Measurements from ENCODE around the gene CALCOCO1.
"Not testable (repeated sequence)": the region's sequence is repeated elsewhere in the genome, so short reads cannot be mapped to it uniquely, and the experiment has no call there.

The CALCOCO1 gene

GRCh38 chr12:53680061-53680460, 47.2 kb downstream of the CALCOCO1 start:
- H3K4me1 ChIP-seq (ENCODE audit: control insufficient read depth, insufficient read depth, low read length, poor library complexity, severe bottlenecking) = peaks cover 11% of the 10 kb centered on the region
- WGBS, 2 experiments (ENCODE audit: insufficient coverage in 2 of 2) = 80 to 94% methylated on average over 2 to 3 of the region's 5 CpGs
- not testable (repeated sequence) for H3K9me3 ChIP-seq (ENCODE audit: control insufficient read depth, low read length); H3K4me3 ChIP-seq (ENCODE audit: extremely low read depth, insufficient read depth, low read length, poor library complexity, severe bottlenecking); H3K36me3 ChIP-seq (ENCODE audit: control insufficient read depth, insufficient read depth, low read length); H3K27ac ChIP-seq (ENCODE audit: low read depth, low read length, severe bottlenecking)

- Histone ChIP-seq H3K4me1 (ENCODE audit: control insufficient read depth, insufficient read depth, low read length, poor library complexity, severe bottlenecking) (peaks cover 11% of the 10 kb centered on the region), H3K27ac (ENCODE audit: low read depth, low read length, severe bottlenecking) (peak overlapping the region; percentile 93), H3K36me3 (ENCODE audit: control insufficient read depth, insufficient read depth, low read length) (peaks cover 19% of the 10 kb centered on the region), H3K9me3 (ENCODE audit: control insufficient read depth, low read length) (no peaks in the 10 kb centered on the region), H3K4me3 (ENCODE audit: extremely low read depth, insufficient read depth, low read length, poor library complexity, severe bottlenecking) (peak overlapping the region; percentile 82)
- 68 to 77% methylated on average over 4 of the region's 5 CpGs for WGBS, 2 experiments (ENCODE audit: insufficient coverage in 2 of 2)
Observed at GRCh38 chr12:53677800-53678148, 49.5 kb downstream of the CALCOCO1 start.

- no peaks in the 10 kb centered on the region for H3K9me3 ChIP-seq (ENCODE audit: control insufficient read depth, low read length)
- H3K4me1 ChIP-seq (ENCODE audit: control insufficient read depth, insufficient read depth, low read length, poor library complexity, severe bottlenecking) = peaks cover 11% of the 10 kb centered on the region
- H3K36me3 ChIP-seq (ENCODE audit: control insufficient read depth, insufficient read depth, low read length) = peaks cover 25% of the 10 kb centered on the region
- H3K27ac ChIP-seq (ENCODE audit: low read depth, low read length, severe bottlenecking) = peak overlapping the region; percentile 93
- 6 to 8% methylated on average over 31 to 35 of the region's 51 CpGs for WGBS, 2 experiments (ENCODE audit: insufficient coverage in 2 of 2)
- peak overlapping the region; percentile 82 for H3K4me3 ChIP-seq (ENCODE audit: extremely low read depth, insufficient read depth, low read length, poor library complexity, severe bottlenecking)
Observed at GRCh38 chr12:53677016-53677799, 50.0 kb downstream of the CALCOCO1 start.

- H3K4me3 ChIP-seq (ENCODE audit: extremely low read depth, insufficient read depth, low read length, poor library complexity, severe bottlenecking) = peak overlapping the region; percentile 82
- H3K36me3 ChIP-seq (ENCODE audit: control insufficient read depth, insufficient read depth, low read length) = peaks cover 31% of the 10 kb centered on the region
- H3K27ac ChIP-seq (ENCODE audit: low read depth, low read length, severe bottlenecking) = peak overlapping the region; percentile 93
- H3K4me1 ChIP-seq (ENCODE audit: control insufficient read depth, insufficient read depth, low read length, poor library complexity, severe bottlenecking) = peaks cover 11% of the 10 kb centered on the region
- 13 to 16% methylated on average over 8 to 11 of the region's 15 CpGs for WGBS, 2 experiments (ENCODE audit: insufficient coverage in 2 of 2)
- H3K9me3 ChIP-seq (ENCODE audit: control insufficient read depth, low read length) = no peaks in the 10 kb centered on the region
Observed at GRCh38 chr12:53676656-53677015, 50.6 kb downstream of the CALCOCO1 start.

- WGBS, 2 experiments (ENCODE audit: insufficient coverage in 2 of 2) = 2 to 3% methylated on average over 50 to 51 of the region's 61 CpGs
- Histone ChIP-seq H3K36me3 (ENCODE audit: control insufficient read depth, insufficient read depth, low read length) (peaks cover 38% of the 10 kb centered on the region), H3K9me3 (ENCODE audit: control insufficient read depth, low read length) (no peaks in the 10 kb centered on the region), H3K27ac (ENCODE audit: low read depth, low read length, severe bottlenecking) (peak within 1 kb of the TSS; percentile 93), H3K4me3 (ENCODE audit: extremely low read depth, insufficient read depth, low read length, poor library complexity, severe bottlenecking) (peak within 1 kb of the TSS; percentile 82), H3K4me1 (ENCODE audit: control insufficient read depth, insufficient read depth, low read length, poor library complexity, severe bottlenecking) (peaks cover 11% of the 10 kb centered on the region)
Observed at GRCh38 chr12:53675701-53676607, 51.3 kb downstream of the CALCOCO1 start, which contains the start of gene ATP5MC2. Gene ATP5MC2, minus strand, starts transcription at chr12:53676083. Its CDS starts 3,469 bp downstream, at chr12:53672614.

- Histone ChIP-seq H3K4me3 (ENCODE audit: extremely low read depth, insufficient read depth, low read length, poor library complexity, severe bottlenecking) (peak overlapping the region; percentile 82), H3K36me3 (ENCODE audit: control insufficient read depth, insufficient read depth, low read length) (peaks cover 46% of the 10 kb centered on the region), H3K27ac (ENCODE audit: low read depth, low read length, severe bottlenecking) (peak overlapping the region; percentile 72), H3K4me1 (ENCODE audit: control insufficient read depth, insufficient read depth, low read length, poor library complexity, severe bottlenecking) (peaks cover 11% of the 10 kb centered on the region), H3K9me3 (ENCODE audit: control insufficient read depth, low read length) (no peaks in the 10 kb centered on the region)
- WGBS, 2 experiments (ENCODE audit: insufficient coverage in 2 of 2) = 41 to 52% methylated on average over 5 to 6 of the region's 8 CpGs
Observed at GRCh38 chr12:53674977-53675700, 52.1 kb downstream of the CALCOCO1 start.

GRCh38 chr12:53670971-53671370, 56.3 kb downstream of the CALCOCO1 start:
- H3K4me3 ChIP-seq (ENCODE audit: extremely low read depth, insufficient read depth, low read length, poor library complexity, severe bottlenecking) = no peak overlapping the region
- H3K36me3 ChIP-seq (ENCODE audit: control insufficient read depth, insufficient read depth, low read length) = peaks cover 85% of the 10 kb centered on the region

GRCh38 chr12:53670308-53670707, 56.9 kb downstream of the CALCOCO1 start:
- Histone ChIP-seq H3K4me1 (ENCODE audit: control insufficient read depth, insufficient read depth, low read length, poor library complexity, severe bottlenecking) (no peaks in the 10 kb centered on the region), H3K9me3 (ENCODE audit: control insufficient read depth, low read length) (no peaks in the 10 kb centered on the region), H3K36me3 (ENCODE audit: control insufficient read depth, insufficient read depth, low read length) (peaks cover 92% of the 10 kb centered on the region), H3K4me3 (ENCODE audit: extremely low read depth, insufficient read depth, low read length, poor library complexity, severe bottlenecking) (no peak overlapping the region), H3K27ac (ENCODE audit: low read depth, low read length, severe bottlenecking) (no peak overlapping the region)
- WGBS, 2 experiments (ENCODE audit: insufficient coverage in 2 of 2) = 97 to 100% methylated on average over 4 to 6 of the region's 7 CpGs

More at GRCh38 chr12:53670971-53671370, 56.3 kb downstream of the CALCOCO1 start:
- no peaks in the 10 kb centered on the region for H3K4me1 ChIP-seq (ENCODE audit: control insufficient read depth, insufficient read depth, low read length, poor library complexity, severe bottlenecking)
- no peaks in the 10 kb centered on the region for H3K9me3 ChIP-seq (ENCODE audit: control insufficient read depth, low read length)
- no peak overlapping the region for H3K27ac ChIP-seq (ENCODE audit: low read depth, low read length, severe bottlenecking)

GRCh38 chr12:53667080-53667479, 60.2 kb downstream of the CALCOCO1 start:
- WGBS, 2 experiments (ENCODE audit: insufficient coverage in 2 of 2) = 100% methylated on average over 1 of the region's 2 CpGs
- Histone ChIP-seq H3K27ac (ENCODE audit: low read depth, low read length, severe bottlenecking) (no peak overlapping the region), H3K4me1 (ENCODE audit: control insufficient read depth, insufficient read depth, low read length, poor library complexity, severe bottlenecking) (no peaks in the 10 kb centered on the region), H3K36me3 (ENCODE audit: control insufficient read depth, insufficient read depth, low read length) (peaks cover 97% of the 10 kb centered on the region), H3K4me3 (ENCODE audit: extremely low read depth, insufficient read depth, low read length, poor library complexity, severe bottlenecking) (no peak overlapping the region), H3K9me3 (ENCODE audit: control insufficient read depth, low read length) (no peaks in the 10 kb centered on the region)

- WGBS, 2 experiments (ENCODE audit: insufficient coverage in 2 of 2) = 93 to 97% methylated on average over 5 to 6 of the region's 7 CpGs
- Histone ChIP-seq H3K27ac (ENCODE audit: low read depth, low read length, severe bottlenecking) (no peak overlapping the region), H3K36me3 (ENCODE audit: control insufficient read depth, insufficient read depth, low read length) (peaks cover 77% of the 10 kb centered on the region), H3K9me3 (ENCODE audit: control insufficient read depth, low read length) (no peaks in the 10 kb centered on the region), H3K4me1 (ENCODE audit: control insufficient read depth, insufficient read depth, low read length, poor library complexity, severe bottlenecking) (peaks cover 10% of the 10 kb centered on the region), H3K4me3 (ENCODE audit: extremely low read depth, insufficient read depth, low read length, poor library complexity, severe bottlenecking) (no peak overlapping the region)
Observed at GRCh38 chr12:53664936-53665335, 62.3 kb downstream of the CALCOCO1 start.

Data from mesodermal cell (in vitro differentiated cells).